Endothelial cell of umbilical vein (primary cell): ENCODE results near the gene ADGRG1.

ENCODE experiments used
- EZH2 ChIP-seq: IDR thresholded peaks from 2 replicates; pipeline ENCODE4 v1.6.1; 2012; ENCODE audit warnings: borderline replicate concordance, low read depth, mild to moderate bottlenecking, moderate library complexity, low read length, inconsistent platforms; ENCODE audit not compliant: severe bottlenecking
- FOS ChIP-seq: IDR thresholded peaks from 2 replicates; pipeline ENCODE4 v1.6.1; 2011; ENCODE audit warnings: mild to moderate bottlenecking, low read length, moderate library complexity, borderline replicate concordance; ENCODE audit not compliant: insufficient read depth
- GATA2 ChIP-seq: IDR thresholded peaks from 2 replicates; pipeline ENCODE4 v1.7.0; 2011; ENCODE audit warnings: low read depth, mild to moderate bottlenecking, moderate library complexity, mixed read lengths, low read length; ENCODE audit not compliant: insufficient read length, insufficient read depth
- MYC ChIP-seq: IDR thresholded peaks from one replicate; pipeline ENCODE4 v1.6.1; 2011; ENCODE audit warnings: mild to moderate bottlenecking, low read depth, low read length
- POLR2A ChIP-seq: IDR thresholded peaks from 2 replicates; pipeline ENCODE4 v1.6.1; 2012; ENCODE audit warnings: low read depth, mild to moderate bottlenecking, control low read depth, low read length
- POLR2AphosphoS5 ChIP-seq: IDR thresholded peaks from 2 replicates; pipeline ENCODE4 v1.6.1; 2012; ENCODE audit warnings: low read depth, mild to moderate bottlenecking, control low read depth, low read length, moderate library complexity; ENCODE audit not compliant: insufficient read depth
- TF ChIP-seq, protein P1 (sequence below), 2 donors: IDR thresholded peaks; 1 replicate in 1 of 2; 2 replicates in 1 of 2; pipeline ENCODE4 v1.5.1; 2011; ENCODE audit warnings: low read length in 2 of 2, mild to moderate bottlenecking in 2 of 2, moderate library complexity in 2 of 2, control low read depth in 1 of 2, inconsistent platforms in 1 of 2, low read depth in 1 of 2; ENCODE audit not compliant: insufficient read depth in 1 of 2; ENCODE audit errors: extremely low read depth in 1 of 2
- TF ChIP-seq, protein P2 (sequence below): IDR thresholded peaks from 2 replicates; pipeline ENCODE4 v1.6.1; 2011; ENCODE audit not compliant: insufficient read depth, insufficient read length

DNA sequence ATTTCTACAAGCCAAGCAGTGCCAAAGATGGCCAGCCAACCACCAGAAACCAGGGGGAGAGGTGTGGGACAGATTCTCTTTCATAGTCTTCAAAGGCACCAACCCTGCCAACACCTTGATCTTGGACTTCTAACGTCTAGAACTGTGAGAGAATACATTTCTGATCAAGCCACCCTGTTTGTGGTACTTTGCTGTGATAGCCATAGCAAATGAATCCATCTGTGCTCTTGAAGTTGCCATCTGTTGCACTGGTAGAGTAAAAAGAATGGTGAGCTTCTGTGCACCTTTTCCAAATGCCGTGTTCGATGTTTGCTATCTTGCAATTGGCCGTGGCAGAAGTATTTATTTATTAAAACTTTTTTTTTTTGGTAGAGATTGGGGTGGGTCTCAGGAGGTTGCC lies 16.7 kb upstream of the ADGRG1 start:
- TF ChIP-seq, protein P1, sequence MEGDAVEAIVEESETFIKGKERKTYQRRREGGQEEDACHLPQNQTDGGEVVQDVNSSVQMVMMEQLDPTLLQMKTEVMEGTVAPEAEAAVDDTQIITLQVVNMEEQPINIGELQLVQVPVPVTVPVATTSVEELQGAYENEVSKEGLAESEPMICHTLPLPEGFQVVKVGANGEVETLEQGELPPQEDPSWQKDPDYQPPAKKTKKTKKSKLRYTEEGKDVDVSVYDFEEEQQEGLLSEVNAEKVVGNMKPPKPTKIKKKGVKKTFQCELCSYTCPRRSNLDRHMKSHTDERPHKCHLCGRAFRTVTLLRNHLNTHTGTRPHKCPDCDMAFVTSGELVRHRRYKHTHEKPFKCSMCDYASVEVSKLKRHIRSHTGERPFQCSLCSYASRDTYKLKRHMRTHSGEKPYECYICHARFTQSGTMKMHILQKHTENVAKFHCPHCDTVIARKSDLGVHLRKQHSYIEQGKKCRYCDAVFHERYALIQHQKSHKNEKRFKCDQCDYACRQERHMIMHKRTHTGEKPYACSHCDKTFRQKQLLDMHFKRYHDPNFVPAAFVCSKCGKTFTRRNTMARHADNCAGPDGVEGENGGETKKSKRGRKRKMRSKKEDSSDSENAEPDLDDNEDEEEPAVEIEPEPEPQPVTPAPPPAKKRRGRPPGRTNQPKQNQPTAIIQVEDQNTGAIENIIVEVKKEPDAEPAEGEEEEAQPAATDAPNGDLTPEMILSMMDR (IDR thresholded peaks at IDR 0.05; ENCODE audit: extremely low read depth in 1 of 2, insufficient read depth in 1 of 2, low read depth in 1 of 2, low read length in 2 of 2): no peak
- TF ChIP-seq MYC (no peak), EZH2 (no peak), POLR2A (no peak), POLR2AphosphoS5 (no peak), FOS (no peak), GATA2 (no peak)
- TF ChIP-seq, protein P2, sequence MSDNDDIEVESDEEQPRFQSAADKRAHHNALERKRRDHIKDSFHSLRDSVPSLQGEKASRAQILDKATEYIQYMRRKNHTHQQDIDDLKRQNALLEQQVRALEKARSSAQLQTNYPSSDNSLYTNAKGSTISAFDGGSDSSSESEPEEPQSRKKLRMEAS: no peak
